H1 (cell line): ENCODE results near the gene PML. TPM values are rescaled to one million over a fixed set of nuclear protein-coding genes. Genes with fewer than 3 reads are reported as not detected.

Experiments
- CTCF ChIA-PET: fragments of 300-600 bp; sonication (Branson Sonifier 250); formaldehyde crosslinking; loops from one replicate; lab custom pipeline; 2021; ENCODE audit not compliant: partially characterized antibody; lab: Charles Lee
- POLR2A ChIA-PET: fragments of 300-600 bp; sonication (Branson Sonifier 250); formaldehyde crosslinking; loops from one replicate; lab custom pipeline; 2021; ENCODE audit warnings: inconsistent platforms; ENCODE audit not compliant: partially characterized antibody; lab: Charles Lee
- DNase-seq, 2 experiments: peaks; one replicate each; pipeline versions ENCODE4 v3.0.0 to v3.0.0-alpha.2; 2010 to 2022; ENCODE audit warnings: low spot score in 2 of 2, low read depth in 1 of 2, mixed read lengths in 1 of 2
- FAIRE-seq: peaks from 2 replicates; lab custom pipeline; 2011; peaks lifted over from hg19 to GRCh38; lab: Jason Lieb, UNC
- H2AFZ ChIP-seq: 2 replicates; pipeline ENCODE4 v1.8.1; 2012; ENCODE audit warnings: low read length, inconsistent platforms
- H2AK5ac ChIP-seq: 2 replicates; pipeline ENCODE4 v1.6.1; 2013; ENCODE audit warnings: low read depth, low read length
- H2BK120ac ChIP-seq: replicated peaks from 2 replicates; pipeline ENCODE3; 2013; ENCODE audit warnings: low read depth, low read length, inconsistent platforms
- H2BK12ac ChIP-seq: 2 replicates; pipeline ENCODE4 v1.6.1; 2013; ENCODE audit warnings: low read depth, low read length
- H2BK15ac ChIP-seq: 2 replicates; pipeline ENCODE4 v1.6.1; 2013; ENCODE audit warnings: low read length
- H2BK20ac ChIP-seq: 2 replicates; pipeline ENCODE4 v1.6.1; 2013; ENCODE audit warnings: low read length
- H2BK5ac ChIP-seq: 2 replicates; pipeline ENCODE4 v1.6.1; 2013; ENCODE audit warnings: low read depth, low read length
- H3K14ac ChIP-seq: 2 replicates; pipeline ENCODE4 v1.6.1; 2013; ENCODE audit warnings: inconsistent platforms; ENCODE audit not compliant: insufficient read length
- H3K18ac ChIP-seq: 2 replicates; pipeline ENCODE4 v1.6.1; 2013; ENCODE audit warnings: low read length; ENCODE audit errors: extremely low read depth
- H3K23ac ChIP-seq: 2 replicates; pipeline ENCODE4 v1.6.1; 2013; ENCODE audit warnings: inconsistent platforms; ENCODE audit not compliant: insufficient read length
- H3K23me2 ChIP-seq: 2 replicates; pipeline ENCODE4 v1.6.1; 2013; ENCODE audit warnings: low read depth, low read length
- H3K27ac ChIP-seq: 2 replicates; pipeline ENCODE4 v1.6.1; 2011; ENCODE audit warnings: low read depth, low read length, inconsistent platforms
- H3K27me3 ChIP-seq, 4 experiments: replicated peaks in 1 of 4; 1 replicate in 1 of 4; 2 replicates in 3 of 4; pipeline versions ENCODE4 v1.6.1 to v1.8.1; 2011 to 2013; ENCODE audit warnings: low read length in 3 of 4, mild to moderate bottlenecking in 3 of 4, inconsistent platforms in 2 of 4, mixed read lengths in 2 of 4, moderate library complexity in 1 of 4; ENCODE audit not compliant: control insufficient read depth in 3 of 4, insufficient read depth in 3 of 4; ENCODE audit errors: extremely low read depth in 1 of 4
- H3K36me3 ChIP-seq, 4 experiments: 2 replicates each; pipeline versions ENCODE4 v1.6.1 to v1.8.1; 2011 to 2013; ENCODE audit warnings: mild to moderate bottlenecking in 4 of 4, low read length in 3 of 4, moderate library complexity in 2 of 4, control low read depth in 1 of 4, inconsistent platforms in 1 of 4; ENCODE audit not compliant: insufficient read depth in 4 of 4, control insufficient read depth in 2 of 4
- H3K4ac ChIP-seq: replicated peaks from 2 replicates; pipeline ENCODE3; 2013; ENCODE audit warnings: low read length, low read depth, mixed read lengths, inconsistent platforms; ENCODE audit not compliant: insufficient read length
- H3K4me1 ChIP-seq, 4 experiments: replicated peaks in 1 of 4; 1 replicate in 1 of 4; 2 replicates in 3 of 4; pipeline versions ENCODE4 v1.6.1 to v1.8.1; 2011 to 2013; ENCODE audit warnings: low read length in 3 of 4, inconsistent platforms in 2 of 4, mixed read lengths in 1 of 4; ENCODE audit not compliant: insufficient read depth in 4 of 4, control insufficient read depth in 3 of 4
- H3K4me2 ChIP-seq, 2 experiments: 2 replicates each; pipeline versions ENCODE4 v1.6.1 to v1.8.1; 2011 to 2013; ENCODE audit warnings: low read depth in 2 of 2, low read length in 2 of 2, control low read depth in 1 of 2, inconsistent platforms in 1 of 2, mild to moderate bottlenecking in 1 of 2; ENCODE audit not compliant: insufficient read depth in 1 of 2
- H3K4me3 ChIP-seq, 4 experiments: fragments of 200-600, 300-600 bp in 1 of 4; sonication (generic), shearing (Covaris generic), sonication (Bioruptor Twin) in 1 of 4; 2 replicates each; pipeline versions ENCODE4 v1.5.1 to v1.8.1; 2011 to 2016; ENCODE audit warnings: low read length in 4 of 4, low read depth in 3 of 4, control low read depth in 2 of 4, inconsistent platforms in 2 of 4, mild to moderate bottlenecking in 2 of 4, mixed read lengths in 1 of 4, moderate library complexity in 1 of 4; ENCODE audit not compliant: insufficient read depth in 2 of 4; ENCODE audit errors: extremely low read depth in 1 of 4
- H3K56ac ChIP-seq: replicated peaks from 2 replicates; pipeline ENCODE3; 2013; ENCODE audit warnings: low read depth, mild to moderate bottlenecking, mixed read lengths, low read length, inconsistent platforms; ENCODE audit not compliant: insufficient read length
- H3K79me1 ChIP-seq: 2 replicates; pipeline ENCODE4 v1.6.1; 2013; ENCODE audit warnings: low read depth, low read length, control low read depth
- H3K79me2 ChIP-seq, 2 experiments: 2 replicates each; pipeline versions ENCODE4 v1.6.1 to v1.8.1; 2012 to 2013; ENCODE audit warnings: low read length in 2 of 2, mild to moderate bottlenecking in 2 of 2, inconsistent platforms in 1 of 2; ENCODE audit not compliant: insufficient read depth in 2 of 2, control insufficient read depth in 1 of 2
- H3K9ac ChIP-seq, 4 experiments: replicated peaks in 1 of 4; 1 replicate in 1 of 4; 2 replicates in 3 of 4; pipeline versions ENCODE4 v1.6.1 to v1.8.1; 2011 to 2013; ENCODE audit warnings: low read depth in 3 of 4, low read length in 3 of 4, control low read depth in 2 of 4, mild to moderate bottlenecking in 2 of 4, moderate library complexity in 2 of 4, inconsistent platforms in 1 of 4; ENCODE audit errors: extremely low read depth in 1 of 4
- H3K9me3 ChIP-seq, 2 experiments: 2 replicates each; pipeline versions ENCODE4 v1.6.1 to v1.8.1; 2012 to 2013; ENCODE audit warnings: mild to moderate bottlenecking in 2 of 2, moderate library complexity in 2 of 2, control low read depth in 1 of 2, inconsistent platforms in 1 of 2, low read depth in 1 of 2, low read length in 1 of 2, mixed read lengths in 1 of 2; ENCODE audit not compliant: insufficient read depth in 2 of 2
- H4K20me1 ChIP-seq, 2 experiments: replicated peaks in 1 of 2; 2 replicates each; pipeline versions ENCODE3 to v1.8.1; 2011 to 2013; ENCODE audit warnings: inconsistent platforms in 2 of 2, low read length in 2 of 2, mild to moderate bottlenecking in 1 of 2; ENCODE audit not compliant: insufficient read depth in 2 of 2, control insufficient read depth in 1 of 2
- H4K5ac ChIP-seq: 2 replicates; pipeline ENCODE4 v1.6.1; 2013; ENCODE audit warnings: low read length, low read depth, mixed read lengths, inconsistent platforms; ENCODE audit not compliant: insufficient read length
- H4K8ac ChIP-seq: 2 replicates; pipeline ENCODE4 v1.8.0; 2013; ENCODE audit warnings: mild to moderate bottlenecking, moderate library complexity, low read length, inconsistent platforms; ENCODE audit not compliant: insufficient read depth; ENCODE audit errors: extremely low read depth
- H4K91ac ChIP-seq: replicated peaks from 2 replicates; pipeline ENCODE3; 2013; ENCODE audit warnings: low read length, mixed read lengths, inconsistent platforms; ENCODE audit not compliant: insufficient read length
- ATF2 ChIP-seq: IDR thresholded peaks from 2 replicates; pipeline ENCODE4 v1.6.1; 2012; ENCODE audit warnings: low read length, inconsistent platforms
- BRCA1 ChIP-seq: IDR thresholded peaks from 2 replicates; pipeline ENCODE4 v1.6.1; 2012; ENCODE audit warnings: low read depth, low read length, improper control_type of control experiment
- EP300 ChIP-seq, 2 experiments: IDR thresholded peaks; 1 replicate in 1 of 2; 2 replicates in 1 of 2; pipeline ENCODE4 v1.6.1; 2011 to 2012; ENCODE audit warnings: low read depth in 2 of 2, low read length in 2 of 2, mild to moderate bottlenecking in 2 of 2, borderline replicate concordance in 1 of 2, inconsistent platforms in 1 of 2, moderate library complexity in 1 of 2
- GTF2F1 ChIP-seq: IDR thresholded peaks from 2 replicates; pipeline ENCODE4 v1.6.1; 2012; ENCODE audit warnings: low read depth, low read length, improper control_type of control experiment, borderline replicate concordance
- HDAC6 ChIP-seq: IDR thresholded peaks from one replicate; pipeline ENCODE4 v1.7.1; 2012; ENCODE audit warnings: low read depth, mild to moderate bottlenecking, inconsistent platforms, low read length, moderate library complexity
- NANOG ChIP-seq: IDR thresholded peaks from 2 replicates; pipeline ENCODE4 v1.6.1; 2011; ENCODE audit warnings: low read length, low read depth, mild to moderate bottlenecking, inconsistent platforms; ENCODE audit not compliant: insufficient read depth, poor library complexity, severe bottlenecking
- POLR2AphosphoS5 ChIP-seq: IDR thresholded peaks from 2 replicates; pipeline ENCODE4 v1.6.1; 2011; ENCODE audit warnings: low read depth, low read length
- RBBP5 ChIP-seq: IDR thresholded peaks from 2 replicates; pipeline ENCODE4 v1.7.1; 2012; ENCODE audit warnings: low read depth, mild to moderate bottlenecking, inconsistent platforms, low read length, moderate library complexity, borderline replicate concordance
- SAP30 ChIP-seq: fragments of 300-600 bp; sonication (generic); IDR thresholded peaks from 2 replicates; pipeline ENCODE4 v1.7.1; 2012; ENCODE audit warnings: low read length, moderate library complexity, mild to moderate bottlenecking, inconsistent platforms; ENCODE audit not compliant: insufficient read depth, insufficient replicate concordance
- WGBS, 2 experiments: shearing (Covaris generic) in 1 of 2; methylation state at CpG; one replicate each; pipeline versions ENCODE4 v1.1.6 to v1.1.7; 2013 to 2015; ENCODE audit warnings: low lambda C conversion rate in 2 of 2, mixed read lengths in 2 of 2, inconsistent platforms in 1 of 2, low coverage in 1 of 2, missing lambda C conversion rate in 1 of 2; ENCODE audit not compliant: insufficient replicate concordance in 2 of 2, insufficient coverage in 1 of 2, insufficient read length in 1 of 2; ENCODE audit errors: extremely low coverage in 1 of 2, missing lambda C conversion rate in 1 of 2; 5-methylcytosine and 5-hydroxymethylcytosine counted together
- polyA plus RNA-seq, 7 experiments: library from polyadenylated mRNA; depleted of rRNA in 3 of 7; stranded (reverse) in 5 of 7; unstranded in 2 of 7; fragments of >200 nt in 5 of 7; fragments of 200-250 nt in 2 of 7; gene quantifications; 1 replicate in 5 of 7; 2 replicates in 1 of 7; 4 replicates in 1 of 7; pipeline versions ENCODE4 v1.2.1 to v1.2.3, GENCODE V29; 2011 to 2013; ENCODE audit warnings: missing spikeins in 2 of 7, mixed read lengths in 2 of 7
- total RNA-seq: library from RNA; stranded (reverse); fragmentation: NEBNext Ultra II Directional; extraction: Animal tissue kit (Norgen Biotek cat#: 25700); gene quantifications from 2 replicates; pipeline ENCODE4 v1.2.1, GENCODE V29; 2021

Gene PML
- total and polyA plus RNA-seq, 2 of the 8 experiments (the other 6 are each of a cell fraction or from before 2014, with no cell fraction given), result 14.9 to 30.3 TPM

- Histone ChIP-seq H2BK20ac (0 out of 2 replicates have a peak overlapping the region, but pooled peaks have one; percentile 38), H3K18ac (peak overlapping the region; percentile 34; the same call in 1 of the 2 replicates), H3K36me3 (no peaks in the 10 kb centered on the region), H4K8ac (no peak overlapping the region), H2BK5ac (peak overlapping the region; percentile 68; the same call in 1 of the 2 replicates), H3K23me2 (no peaks in the 10 kb centered on the region), H2BK120ac (no peak overlapping the region), H3K56ac (no peak overlapping the region), H4K91ac (no peak overlapping the region), H3K27me3 (no peaks in the 10 kb centered on the region), H3K4me3 (no peak overlapping the region; a peak in 1 of 8 replicates), H4K20me1 (no peaks in the 10 kb centered on the region), H3K9me3 (no peaks in the 10 kb centered on the region), H3K4me2 (0 out of 4 replicates have a peak overlapping the region, but pooled peaks of 1 of the 2 experiments have one; percentile 7), H3K23ac (no peak overlapping the region), H4K5ac (no peak overlapping the region), H3K79me1 (no peaks in the 10 kb centered on the region), H2BK15ac (peak overlapping the region; percentile 55), H3K27ac (no peak overlapping the region), H3K79me2 (no peaks in the 10 kb centered on the region), H3K4me1 (peaks cover 6 to 16% (median 12%) of the 10 kb centered on the region in 4 experiments), H3K9ac (no peak overlapping the region; a peak in 1 of 7 replicates), H2BK12ac (0 out of 2 replicates have a peak overlapping the region, but pooled peaks have one; percentile 91), H3K4ac (no peak overlapping the region), H3K14ac (no peak overlapping the region), H2AFZ (peak overlapping the region; percentile 74; the same call in 1 of the 2 replicates), H2AK5ac (no peak overlapping the region)
- ChIA-PET POLR2A (interaction anchor here (0.8 to 1.3 kb wide), 6 partner anchors 10 to 86 kb away, joined by 3 to 8 read pairs (median 4); partner anchors contain the start of gene PML), CTCF (interaction anchor here (0.6 to 7.0 kb wide), 32 partner anchors 10 to 461 kb away, joined by 3 to 55 read pairs (median 4); partner anchors contain the start of genes LOXL1 and PML)
- FAIRE-seq, result peak; percentile 77
- WGBS, 2 experiments, result 13% methylated on average over 15 of the region's 15 CpGs; no CpG with 5 or more reads in 1 of the 2 experiments
- peak; percentile 78 to 89 for DNase-seq
- TF ChIP-seq SAP30 (no peak), POLR2AphosphoS5 (peak; percentile 31; the same call in 1 of the 2 replicates), NANOG (peak; percentile 9), HDAC6 (no peak), BRCA1 (no peak), GTF2F1 (no peak), ATF2 (no peak), EP300 (IDR thresholded peaks at IDR 0.05; ENCODE audit: borderline replicate concordance in 1 of 2, low read depth in 2 of 2, low read length in 2 of 2) (no peak), RBBP5 (no peak)
Measured at GRCh38 chr15:73950831-73951561, 43.5 kb upstream of the PML start.
